ENCODE results near the gene PDE3B. TPM values are rescaled to one million over a fixed set of nuclear protein-coding genes. Genes with fewer than 3 reads are reported as not detected.

Gene PDE3B
- polyA plus RNA-seq, 1 donor (not counting 4 experiments of a cell fraction or from before 2014, with no cell fraction given): 0.01 TPM

GRCh38 chr11:14905104-14906033 lies 261.8 kb downstream of the PDE3B start:
- no peak for TF ChIP-seq EZH2 (IDR thresholded peaks at IDR 0.05; ENCODE audit: low read length)
- TF ChIP-seq, protein P1, sequence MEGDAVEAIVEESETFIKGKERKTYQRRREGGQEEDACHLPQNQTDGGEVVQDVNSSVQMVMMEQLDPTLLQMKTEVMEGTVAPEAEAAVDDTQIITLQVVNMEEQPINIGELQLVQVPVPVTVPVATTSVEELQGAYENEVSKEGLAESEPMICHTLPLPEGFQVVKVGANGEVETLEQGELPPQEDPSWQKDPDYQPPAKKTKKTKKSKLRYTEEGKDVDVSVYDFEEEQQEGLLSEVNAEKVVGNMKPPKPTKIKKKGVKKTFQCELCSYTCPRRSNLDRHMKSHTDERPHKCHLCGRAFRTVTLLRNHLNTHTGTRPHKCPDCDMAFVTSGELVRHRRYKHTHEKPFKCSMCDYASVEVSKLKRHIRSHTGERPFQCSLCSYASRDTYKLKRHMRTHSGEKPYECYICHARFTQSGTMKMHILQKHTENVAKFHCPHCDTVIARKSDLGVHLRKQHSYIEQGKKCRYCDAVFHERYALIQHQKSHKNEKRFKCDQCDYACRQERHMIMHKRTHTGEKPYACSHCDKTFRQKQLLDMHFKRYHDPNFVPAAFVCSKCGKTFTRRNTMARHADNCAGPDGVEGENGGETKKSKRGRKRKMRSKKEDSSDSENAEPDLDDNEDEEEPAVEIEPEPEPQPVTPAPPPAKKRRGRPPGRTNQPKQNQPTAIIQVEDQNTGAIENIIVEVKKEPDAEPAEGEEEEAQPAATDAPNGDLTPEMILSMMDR (optimal IDR thresholded peaks at IDR 0.05 in 1 of 3, IDR thresholded peaks at IDR 0.05 in 1 of 3, conservative IDR thresholded peaks at IDR 0.05 in 1 of 3; ENCODE audit: extremely low read depth in 1 of 3, insufficient read depth in 2 of 3, low read length in 3 of 3): no peak
- dilution Hi-C loops (cut with MboI; ENCODE audit: extremely low pct_ligation_motif_present, low sequenced_read_pairs): no loop called here
- Histone ChIP-seq H3K9me1 (ENCODE audit: control insufficient read depth, extremely low read depth, insufficient read depth, low read length) (no peaks in the 10 kb centered on the region), H2AFZ (ENCODE audit: control insufficient read depth, low read length) (peak overlapping the region; percentile 16), H3K36me3 (ENCODE audit: control insufficient read depth in 2 of 2, extremely low read depth in 1 of 2, insufficient read depth in 2 of 2, low read length in 2 of 2) (no peaks in the 10 kb centered on the region), H3K27me3 (ENCODE audit: control insufficient read depth, extremely low read depth, insufficient read depth, low read length) (peaks cover 12% of the 10 kb centered on the region), H3K9me3 (ENCODE audit: control insufficient read depth, low read depth, low read length) (no peaks in the 10 kb centered on the region), H3K4me3 (ENCODE audit: control insufficient read depth in 2 of 3, extremely low read depth in 1 of 3, insufficient read depth in 2 of 3, low read depth in 1 of 3, low read length in 3 of 3) (no peak overlapping the region), H3K4me2 (ENCODE audit: control insufficient read depth, extremely low read depth, insufficient read depth, low read depth, low read length) (peak overlapping the region; percentile 39), H3K79me2 (ENCODE audit: control insufficient read depth, insufficient read depth, low read length) (no peaks in the 10 kb centered on the region), H4K20me1 (ENCODE audit: control insufficient read depth, extremely low read depth, insufficient read depth, low read length) (no peaks in the 10 kb centered on the region), H3K9ac (ENCODE audit: control insufficient read depth, extremely low read depth, insufficient read depth, low read length) (no peak overlapping the region), H3K27ac (ENCODE audit: control insufficient read depth, insufficient read depth, low read length) (no peak overlapping the region), H3K4me1 (ENCODE audit: control insufficient read depth, extremely low read depth, insufficient read depth, low read length) (peaks cover 3% of the 10 kb centered on the region)
- FAIRE-seq (no peak), DNase-seq (ENCODE audit: low read depth, low spot score) (no peak)

DNA sequence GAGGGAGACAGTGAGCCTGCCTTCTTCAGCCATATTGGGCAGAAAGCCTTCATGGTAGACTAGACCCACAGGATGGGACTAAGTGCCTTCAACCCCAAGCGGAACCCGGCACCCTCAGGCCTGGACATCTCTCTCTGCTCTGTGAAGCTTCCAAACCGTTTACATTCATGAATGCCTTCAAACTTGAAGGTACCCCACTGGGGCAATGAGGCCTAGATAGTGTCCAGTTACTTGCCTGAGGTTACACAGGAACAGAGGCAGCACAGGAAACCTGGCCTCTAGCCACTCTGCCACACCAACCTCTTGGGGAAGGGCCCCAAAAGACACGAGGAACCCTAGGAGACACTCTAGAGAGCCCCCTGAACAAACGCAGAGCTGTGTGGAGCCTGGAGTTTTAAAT lies 263.0 kb downstream of the PDE3B start:
- Histone ChIP-seq H4K20me1 (ENCODE audit: control insufficient read depth, extremely low read depth, insufficient read depth, low read length) (no peaks in the 10 kb centered on the region), H3K27ac (ENCODE audit: control insufficient read depth, insufficient read depth, low read length) (no peak overlapping the region), H3K9me3 (ENCODE audit: control insufficient read depth, low read depth, low read length) (no peaks in the 10 kb centered on the region), H3K4me1 (ENCODE audit: control insufficient read depth, extremely low read depth, insufficient read depth, low read length) (peaks cover 3% of the 10 kb centered on the region), H3K36me3 (ENCODE audit: control insufficient read depth in 2 of 2, extremely low read depth in 1 of 2, insufficient read depth in 2 of 2, low read length in 2 of 2) (no peaks in the 10 kb centered on the region), H3K9ac (ENCODE audit: control insufficient read depth, extremely low read depth, insufficient read depth, low read length) (no peak overlapping the region), H3K79me2 (ENCODE audit: control insufficient read depth, insufficient read depth, low read length) (no peaks in the 10 kb centered on the region), H2AFZ (ENCODE audit: control insufficient read depth, low read length) (no peak overlapping the region), H3K4me2 (ENCODE audit: control insufficient read depth, extremely low read depth, insufficient read depth, low read depth, low read length) (no peak overlapping the region), H3K4me3 (ENCODE audit: control insufficient read depth in 2 of 3, extremely low read depth in 1 of 3, insufficient read depth in 2 of 3, low read depth in 1 of 3, low read length in 3 of 3) (no peak overlapping the region), H3K9me1 (ENCODE audit: control insufficient read depth, extremely low read depth, insufficient read depth, low read length) (no peaks in the 10 kb centered on the region), H3K27me3 (ENCODE audit: control insufficient read depth, extremely low read depth, insufficient read depth, low read length) (peaks cover 12% of the 10 kb centered on the region)
- dilution Hi-C loops (cut with MboI; ENCODE audit: extremely low pct_ligation_motif_present, low sequenced_read_pairs): no loop called here
- FAIRE-seq (no peak), DNase-seq (ENCODE audit: low read depth, low spot score) (no peak)
- TF ChIP-seq EZH2 (IDR thresholded peaks at IDR 0.05; ENCODE audit: low read length): no peak
- TF ChIP-seq, protein P1 (optimal IDR thresholded peaks at IDR 0.05 in 1 of 3, IDR thresholded peaks at IDR 0.05 in 1 of 3, conservative IDR thresholded peaks at IDR 0.05 in 1 of 3; ENCODE audit: extremely low read depth in 1 of 3, insufficient read depth in 2 of 3, low read length in 3 of 3): no peak

Measured in keratinocyte (primary cell).